Spinal cord (tissue), 10 donors: Measurements from ENCODE around the gene ODF2. TPM values are rescaled to one million over a fixed set of nuclear protein-coding genes. Genes with fewer than 3 reads are reported as not detected.
A peak's percentile ranks its signal among the peaks of the same experiment; 100 is the strongest.
"Not testable (repeated sequence)": the region's sequence is repeated elsewhere in the genome, so short reads cannot be mapped to it uniquely, and the experiment has no call there.

Experiments used
- DNase-seq, 6 donors: peaks; one replicate each; pipeline versions ENCODE4 v3.0.0 to v3.0.0-alpha.2; 2013 to 2015; ENCODE audit warnings: low spot score in 6 of 6, low read depth in 4 of 6
- H3K27ac ChIP-seq: one replicate; pipeline ENCODE4 v1.5.1; 2013; ENCODE audit warnings: low read depth, low read length, control low read depth
- H3K27me3 ChIP-seq: one replicate; pipeline ENCODE4 v1.6.1; 2013; ENCODE audit warnings: low read length; ENCODE audit not compliant: control insufficient read depth, insufficient read depth
- H3K36me3 ChIP-seq: one replicate; pipeline ENCODE4 v1.6.1; 2013; ENCODE audit warnings: low read length; ENCODE audit not compliant: control insufficient read depth, insufficient read depth
- H3K4me1 ChIP-seq: one replicate; pipeline ENCODE4 v1.6.1; 2013; ENCODE audit warnings: low read length; ENCODE audit not compliant: control insufficient read depth, insufficient read depth
- H3K4me3 ChIP-seq: one replicate; pipeline ENCODE4 v1.5.1; 2013; ENCODE audit warnings: low read depth, low read length, control low read depth
- H3K9me3 ChIP-seq: one replicate; pipeline ENCODE4 v1.6.1; 2013; ENCODE audit warnings: low read length; ENCODE audit not compliant: control insufficient read depth, insufficient read depth
- WGBS: methylation state at CpG from one replicate; pipeline ENCODE4 v1.1.5; 2013; ENCODE audit warnings: missing lambda C conversion rate; ENCODE audit not compliant: insufficient coverage; 5-methylcytosine and 5-hydroxymethylcytosine counted together
- long read RNA-seq, 4 donors: transcript quantifications; one replicate each; lab custom pipeline, GENCODE V29; 2026
- polyA plus RNA-seq, 2 donors: library from polyadenylated mRNA; unstranded; fragments of 120-200 nt; gene quantifications; one replicate each; pipeline ENCODE4 v1.2.1, GENCODE V29; 2013; ENCODE audit not compliant: insufficient read length in 2 of 2
- total RNA-seq, 2 donors: library from RNA; depleted of rRNA in 1 of 2; stranded (reverse); fragments of 120-200 nt in 1 of 2; fragments of >200 nt in 1 of 2; gene quantifications; one replicate each; pipeline versions ENCODE4 v1.2.3 to v1.2.4, GENCODE V29; 2013 to 2014
- donor health status: healthy.

Gene ODF2
- total RNA-seq: 10 to 100 TPM; 21.2 to 56.3 TPM
- 10 to 100 TPM; 44.1 to 67.8 TPM for polyA plus RNA-seq
- long read RNA-seq, donor 1, partial matches to known transcripts: 0 of 1 reads
- long read RNA-seq, donor 1, other reads (novel, unspliced or antisense): 0 of 1 reads
- long read RNA-seq, donor 2, partial matches to known transcripts: 0 of 2 reads
- long read RNA-seq, donor 2, other reads (novel, unspliced or antisense): 0 of 2 reads
- long read RNA-seq, donor 3, partial matches to known transcripts: 0 of 1 reads
- long read RNA-seq, donor 3, other reads (novel, unspliced or antisense): 0 of 1 reads
- long read RNA-seq, donor 4, partial matches to known transcripts: 0 of 1 reads
- long read RNA-seq, donor 4, other reads (novel, unspliced or antisense): 0 of 1 reads

- under 1% methylated on average over 82 of the region's 82 CpGs for WGBS
- peak; percentile 90 to 99 (median 96) for DNase-seq
- H3K9me3 ChIP-seq: no peaks in the 10 kb centered on the region
Observed at GRCh38 chr9:128455849-128456612, at the start of gene ODF2. Gene ODF2 (plus strand): TSS chr9:128456006. CDS start chr9:128456092, 86 bp downstream.

GRCh38 chr9:128406848-128407391, 48.9 kb upstream of the ODF2 start:
- Histone ChIP-seq H3K27me3 (no peaks in the 10 kb centered on the region), H3K4me3 (no peak overlapping the region)

More at GRCh38 chr9:128455849-128456612, at the start of gene ODF2:
- Histone ChIP-seq H3K36me3 (peaks cover 19% of the 10 kb centered on the region), H3K4me1 (peaks cover 16% of the 10 kb centered on the region), H3K27ac (peak within 1 kb of the TSS; percentile 70), H3K4me3 (peak within 1 kb of the TSS; percentile 75), H3K27me3 (no peaks in the 10 kb centered on the region)

DNA sequence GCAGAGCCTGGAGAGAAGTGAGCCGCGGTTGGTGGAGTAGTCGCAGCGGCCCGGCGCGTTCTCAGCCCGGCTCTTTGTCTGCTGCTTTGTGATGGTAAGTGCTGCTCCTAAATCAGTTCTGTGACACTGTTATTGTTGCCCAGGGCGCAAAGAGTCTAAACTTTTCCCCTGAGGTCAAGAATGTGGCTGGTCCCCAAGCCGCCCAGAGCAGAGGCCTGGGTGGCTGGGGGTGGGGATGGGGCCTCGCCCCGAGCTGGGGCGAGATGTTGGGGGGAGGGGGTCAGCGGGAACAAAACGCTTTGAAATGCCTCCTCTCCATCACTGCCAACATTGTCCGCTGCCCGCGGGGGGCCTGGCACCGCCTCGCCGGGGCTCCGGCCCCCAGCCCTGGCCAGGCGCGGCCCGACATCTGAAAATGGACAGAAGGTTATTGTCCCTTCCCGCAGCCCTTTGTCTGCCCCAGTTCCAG, 46.8 kb upstream of the ODF2 start:
- Histone ChIP-seq H3K27ac (peak overlapping the region; percentile 29), H3K36me3 (no peaks in the 10 kb centered on the region), H3K4me3 (no peak overlapping the region), H3K4me1 (peaks cover 66% of the 10 kb centered on the region), H3K27me3 (no peaks in the 10 kb centered on the region), H3K9me3 (no peaks in the 10 kb centered on the region)
- peak in 2 of 6 donors; percentile 48 to 74 for DNase-seq
- 7% methylated on average over 20 of the region's 26 CpGs for WGBS

More at GRCh38 chr9:128406848-128407391, 48.9 kb upstream of the ODF2 start:
- Histone ChIP-seq H3K36me3 (no peaks in the 10 kb centered on the region), H3K4me1 (peaks cover 60% of the 10 kb centered on the region), H3K9me3 (no peaks in the 10 kb centered on the region), H3K27ac (no peak overlapping the region)
- peak in 1 of 6 donors; percentile 42 for DNase-seq
- WGBS: 66% methylated on average over 8 of the region's 9 CpGs

GRCh38 chr9:128409450-128409849, 46.4 kb upstream of the ODF2 start:
- peaks cover 61% of the 10 kb centered on the region for H3K4me1 ChIP-seq
- WGBS: 74% methylated on average over 5 of the region's 8 CpGs
- H3K4me3 ChIP-seq: no peak overlapping the region
- no peaks in the 10 kb centered on the region for H3K27me3 ChIP-seq
- H3K9me3 ChIP-seq: no peaks in the 10 kb centered on the region
- DNase-seq: no peak
- no peaks in the 10 kb centered on the region for H3K36me3 ChIP-seq
- no peak overlapping the region for H3K27ac ChIP-seq

DNA sequence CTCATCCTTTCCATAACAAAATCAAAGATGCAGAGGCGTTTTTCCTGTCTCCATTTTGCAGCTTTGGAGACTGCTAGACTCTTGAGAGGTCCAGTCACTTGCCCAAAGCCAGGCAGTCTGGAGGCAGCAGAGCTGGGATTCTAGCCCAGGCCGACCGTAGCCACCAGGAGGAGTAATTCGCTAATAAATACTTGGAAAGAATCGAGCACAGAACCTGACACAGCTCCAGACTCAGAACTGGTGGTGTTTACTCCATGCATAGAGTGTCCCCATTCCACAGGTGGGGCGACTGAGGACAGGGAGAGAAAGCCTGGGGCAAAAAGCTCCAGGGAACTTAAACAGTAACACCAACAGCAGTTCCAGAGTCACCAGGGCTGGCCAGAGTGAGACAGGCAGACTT, 45.8 kb upstream of the ODF2 start:
- Histone ChIP-seq H3K27ac (no peak overlapping the region), H3K27me3 (no peaks in the 10 kb centered on the region), H3K4me1 (peaks cover 56% of the 10 kb centered on the region), H3K36me3 (no peaks in the 10 kb centered on the region), H3K9me3 (no peaks in the 10 kb centered on the region), H3K4me3 (no peak overlapping the region)
- peak in 1 of 6 donors; percentile 63 for DNase-seq
- WGBS: 26% methylated on average over 5 of the region's 6 CpGs

DNA sequence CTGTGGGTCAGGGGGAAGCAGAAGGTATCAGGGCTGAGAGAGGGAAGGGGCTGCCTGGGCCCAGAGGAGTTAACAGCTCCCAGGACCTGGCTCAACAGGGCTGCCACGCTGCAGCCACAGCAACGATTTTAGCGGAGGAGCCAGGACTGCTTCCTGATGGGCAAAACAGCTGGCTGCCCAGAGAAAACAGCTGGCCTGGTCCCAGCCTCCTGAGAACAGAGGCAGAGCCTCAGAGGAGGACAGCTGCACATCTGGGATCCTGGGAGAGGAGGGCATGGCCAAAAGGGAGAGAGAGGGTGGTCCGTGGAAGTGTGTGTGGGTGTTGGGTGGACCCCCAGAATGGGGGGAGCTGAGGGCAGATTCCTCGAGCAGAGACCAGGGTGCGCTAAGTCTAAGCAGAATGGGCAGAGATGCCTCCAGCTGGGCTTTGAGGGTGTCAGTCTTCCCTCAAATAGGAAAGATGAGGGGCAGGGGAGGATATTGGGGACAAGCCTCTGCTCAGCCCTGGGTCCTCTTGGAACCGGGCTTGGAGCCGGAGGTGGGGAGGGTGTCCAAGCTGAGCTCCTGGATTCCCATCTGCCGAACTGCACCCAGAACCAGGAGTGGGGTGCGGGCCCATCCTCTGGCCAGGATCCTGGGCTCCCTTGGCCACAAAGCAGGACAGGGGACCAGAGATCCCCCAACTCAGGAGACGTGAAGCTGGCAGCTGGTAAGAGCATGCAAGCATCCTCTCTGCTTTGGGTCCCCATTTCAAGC, 44.3 kb upstream of the ODF2 start:
- 59% methylated on average over 11 of the region's 11 CpGs for WGBS
- no peak overlapping the region for H3K4me3 ChIP-seq
- no peak overlapping the region for H3K27ac ChIP-seq
- H3K36me3 ChIP-seq: no peaks in the 10 kb centered on the region
- no peaks in the 10 kb centered on the region for H3K27me3 ChIP-seq
- no peak for DNase-seq
- no peaks in the 10 kb centered on the region for H3K9me3 ChIP-seq
- peaks cover 43% of the 10 kb centered on the region for H3K4me1 ChIP-seq

DNA sequence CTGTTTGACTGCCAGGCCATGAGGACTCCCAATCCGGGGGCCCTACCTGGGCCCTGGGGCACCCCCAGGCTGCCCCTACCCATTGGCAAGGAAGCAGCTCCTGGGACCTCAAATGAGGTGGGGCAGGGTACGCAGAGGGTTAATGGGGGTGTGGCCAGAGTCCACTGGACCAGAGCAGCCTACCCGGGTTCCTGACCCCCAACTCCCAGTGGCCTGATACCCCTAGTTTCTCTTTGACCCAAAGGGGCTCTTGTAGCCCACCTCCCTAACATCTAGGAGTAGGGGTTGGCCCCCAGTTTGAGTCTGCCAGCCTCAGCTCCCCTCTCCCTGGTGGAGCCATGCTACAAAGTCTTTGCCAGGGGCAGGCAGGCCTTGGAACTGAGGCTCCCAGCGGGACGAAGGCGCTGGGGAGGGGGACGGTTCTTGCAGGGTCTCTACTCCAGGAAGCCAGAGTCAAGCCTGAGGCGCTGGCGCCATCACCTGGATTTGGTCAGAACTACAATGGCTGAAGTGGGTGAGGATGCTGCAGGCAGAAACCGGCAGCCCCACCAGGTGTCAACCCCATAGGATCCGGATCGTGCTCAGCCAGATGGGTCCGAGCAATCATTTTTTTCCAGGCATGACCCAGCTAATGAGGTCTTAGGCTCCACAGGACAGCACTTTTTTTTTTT, 43.6 kb upstream of the ODF2 start:
- H3K4me3 ChIP-seq: no peak overlapping the region
- H3K27me3 ChIP-seq: no peaks in the 10 kb centered on the region
- H3K36me3 ChIP-seq: no peaks in the 10 kb centered on the region
- H3K27ac ChIP-seq: no peak overlapping the region
- DNase-seq: peak in 4 of 6 donors; percentile 71 to 93 (median 82)
- H3K4me1 ChIP-seq: peaks cover 37% of the 10 kb centered on the region
- WGBS: 16% methylated on average over 9 of the region's 13 CpGs
- H3K9me3 ChIP-seq: no peaks in the 10 kb centered on the region

GRCh38 chr9:128413728-128414127, 42.1 kb upstream of the ODF2 start:
- not testable (repeated sequence) for H3K36me3 ChIP-seq, H3K9me3 ChIP-seq, H3K27ac ChIP-seq, DNase-seq, H3K27me3 ChIP-seq, H3K4me3 ChIP-seq
- peaks cover 30% of the 10 kb centered on the region for H3K4me1 ChIP-seq
- 96% methylated on average over 13 of the region's 13 CpGs for WGBS
